K562 (cell line): ENCODE results near the gene LEO1. TPM values are rescaled to one million over a fixed set of nuclear protein-coding genes. Genes with fewer than 3 reads are reported as not detected.
A peak's percentile ranks its signal among the peaks of the same experiment; 100 is the strongest.

Experiments
- ATF1 ChIP-seq, 2 experiments: fragments of 450-650 bp in 1 of 2; IDR thresholded peaks; 2 replicates each; pipeline ENCODE4 v1.6.1; 2016; ENCODE audit warnings: missing compliant biosample characterization in 1 of 2, missing genetic modification characterization in 1 of 2
- CHD2 ChIP-seq: IDR thresholded peaks from 2 replicates; pipeline ENCODE4 v1.6.1; 2011; ENCODE audit warnings: low read depth, low read length
- CREBBP ChIP-seq: IDR thresholded peaks from one replicate; pipeline ENCODE4 v1.6.1; 2012; ENCODE audit warnings: low read depth, mild to moderate bottlenecking, control low read depth, inconsistent platforms, low read length
- ELF2 ChIP-seq: fragments of 250-450 bp; sonication (Bioruptor Pico); IDR thresholded peaks from 2 replicates; pipeline ENCODE4 v1.5.0; 2021; ENCODE audit warnings: mild to moderate bottlenecking
- FOS ChIP-seq: IDR thresholded peaks from 3 replicates; pipeline ENCODE4 v1.6.1; 2011; ENCODE audit not compliant: insufficient read length; ENCODE audit errors: extremely low read depth
- FOXK2 ChIP-seq, 2 experiments: fragments of 450-650 bp; IDR thresholded peaks in 1 of 2; conservative IDR thresholded peaks in 1 of 2; 2 replicates each; pipeline ENCODE4 v1.6.1; 2016; ENCODE audit warnings: low read depth in 2 of 2, mild to moderate bottlenecking in 1 of 2
- FOXM1 ChIP-seq, 2 experiments: fragments of 450-650 bp in 1 of 2; sonication (generic) in 1 of 2; formaldehyde crosslinking in 1 of 2; IDR thresholded peaks; 2 replicates each; pipeline versions ENCODE4 v1.6.1 to v1.9.0; 2017 to 2022; ENCODE audit warnings: low read depth in 2 of 2, mild to moderate bottlenecking in 2 of 2, missing genetic modification reagents in 1 of 2, moderate library complexity in 1 of 2
- MECOM ChIP-seq: fragments of 250-450 bp; sonication (Bioruptor Pico); IDR thresholded peaks from 2 replicates; pipeline ENCODE4 v1.8.0; 2022; ENCODE audit warnings: inconsistent platforms
- PHB ChIP-seq: fragments of 250-450 bp; sonication (Bioruptor Pico); IDR thresholded peaks from 2 replicates; pipeline ENCODE4 v1.5.0; 2021
- RBM15 ChIP-seq: fragments of 200-400 bp; formaldehyde crosslinking; IDR thresholded peaks from 2 replicates; pipeline ENCODE4 v1.6.1; 2018; ENCODE audit warnings: mild to moderate bottlenecking, low read length, moderate library complexity; ENCODE audit not compliant: insufficient read depth
- SIRT6 ChIP-seq: IDR thresholded peaks from one replicate; pipeline ENCODE4 v1.6.1; 2012; ENCODE audit warnings: low read depth, mild to moderate bottlenecking, control low read depth, inconsistent platforms, low read length, moderate library complexity
- XRCC4 ChIP-seq: IDR thresholded peaks from one replicate; pipeline ENCODE4 v1.6.1; 2011; ENCODE audit not compliant: insufficient read depth, insufficient read length; ENCODE audit errors: extremely low read depth
- ZMIZ1 ChIP-seq, 2 experiments: fragments of 150-350 bp in 1 of 2; IDR thresholded peaks; 2 replicates each; pipeline ENCODE4 v1.6.1; 2012 to 2016; ENCODE audit warnings: low read depth in 2 of 2, low read length in 2 of 2, mild to moderate bottlenecking in 1 of 2, moderate library complexity in 1 of 2
- ZNF124 ChIP-seq: sonication (generic); formaldehyde crosslinking; IDR thresholded peaks from 2 replicates; pipeline ENCODE4 v1.8.1; 2022; ENCODE audit warnings: missing genetic modification reagents
- ZNF431 ChIP-seq: sonication (generic); formaldehyde crosslinking; IDR thresholded peaks from 2 replicates; pipeline ENCODE4 v1.8.0; 2022; ENCODE audit warnings: mild to moderate bottlenecking, missing genetic modification reagents
- ZNF507 ChIP-seq: conservative IDR thresholded peaks from 2 replicates; pipeline ENCODE4 v1.6.1; 2017; ENCODE audit warnings: missing genetic modification characterization, missing compliant biosample characterization
- ZNF511 ChIP-seq: sonication (generic); formaldehyde crosslinking; IDR thresholded peaks from 2 replicates; pipeline ENCODE4 v1.8.0; 2022; ENCODE audit warnings: mild to moderate bottlenecking, missing genetic modification reagents
- ZNF639 ChIP-seq, 2 experiments: fragments of 200-800 bp in 1 of 2; sonication (Bioruptor generic) in 1 of 2; sonication (generic) in 1 of 2; formaldehyde crosslinking in 1 of 2; IDR thresholded peaks in 1 of 2; conservative IDR thresholded peaks in 1 of 2; 2 replicates each; pipeline versions ENCODE4 v1.5.0 to v1.6.1; 2016 to 2020; ENCODE audit warnings: missing compliant biosample characterization in 1 of 2, missing genetic modification characterization in 1 of 2, missing genetic modification reagents in 1 of 2
- ZNF644 ChIP-seq: fragments of 200-800 bp; sonication (Bioruptor generic); IDR thresholded peaks from 2 replicates; pipeline ENCODE4 v1.6.1; 2016; ENCODE audit warnings: low read depth, missing genetic modification characterization, missing compliant biosample characterization
- ZNF75A ChIP-seq: fragments of 450-650 bp; formaldehyde crosslinking; IDR thresholded peaks from 2 replicates; pipeline ENCODE4 v1.4.0; 2020; ENCODE audit warnings: mild to moderate bottlenecking
- polyA plus RNA-seq, 8 experiments: library from polyadenylated mRNA; depleted of rRNA in 4 of 8; stranded (reverse) in 5 of 8; unstranded in 3 of 8; fragments of >200 nt; fragmentation: Nextera tagmentation in 2 of 8; fragmentation: Illumina TruSeq in 1 of 8; extraction: Ambion mirVana in 2 of 8; extraction: Trizol in 1 of 8; gene quantifications; 2 replicates each; pipeline versions ENCODE4 v1.2.1 to v1.2.3, GENCODE V29; 2011 to 2014; ENCODE audit warnings: inconsistent platforms in 1 of 8, missing spikeins in 1 of 8
- total RNA-seq, 7 experiments: library from RNA; depleted of rRNA in 6 of 7; stranded (reverse); fragments of >200 nt in 6 of 7; fragmentation: Illumina TruSeq in 2 of 7; extraction: Trizol in 2 of 7; gene quantifications; 2 replicates each; pipeline versions ENCODE4 v1.2.1 to v1.2.3, GENCODE V29; 2011 to 2021; ENCODE audit warnings: low replicate concordance in 1 of 7

Gene LEO1
- total and polyA plus RNA-seq, 9 of the 15 experiments (the other 6 are each of a cell fraction or from before 2014, with no cell fraction given) = 8.4 to 48.3 (median 37.9) TPM

DNA sequence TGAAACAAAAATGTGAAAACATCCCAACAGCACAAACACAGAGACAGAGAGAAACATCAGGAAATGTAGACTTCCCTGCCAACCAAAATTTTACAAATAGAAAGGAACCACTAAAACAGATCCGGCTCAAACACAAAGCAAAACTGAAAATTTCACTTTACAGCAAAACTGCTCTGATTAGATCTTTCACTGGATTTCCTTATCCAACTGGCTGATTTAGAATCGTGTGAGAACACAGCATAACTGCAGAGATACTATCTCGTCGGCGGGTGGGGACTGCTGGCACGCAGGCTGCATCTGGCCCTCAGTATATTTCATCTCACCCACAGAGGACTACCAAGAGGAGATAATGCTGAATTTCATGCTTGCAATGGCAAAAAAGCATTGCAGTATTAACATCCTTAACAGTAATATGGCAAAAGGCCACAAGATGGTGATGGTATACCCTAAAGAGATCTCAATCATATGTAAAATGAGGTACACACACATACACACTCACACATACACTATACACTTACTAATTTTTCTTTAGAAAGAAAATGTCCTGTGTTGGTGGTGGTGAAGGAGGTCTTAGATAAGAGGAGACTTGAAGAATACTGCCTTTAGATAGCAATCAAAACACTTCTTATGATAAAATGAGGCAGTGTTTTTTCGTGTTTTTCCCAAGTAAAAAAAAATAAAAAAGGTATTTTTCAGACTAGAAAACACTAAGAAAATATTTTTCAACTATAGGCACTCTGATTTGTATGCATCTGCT, 10.6 kb upstream of the LEO1 start (continued):
- no peak for TF ChIP-seq ZNF124 (CRISPR knock-in tag)
- no peak for TF ChIP-seq ZMIZ1 (IDR thresholded peaks at IDR 0.05; ENCODE audit: low read depth in 2 of 2, low read length in 2 of 2)
- 0 out of 4 replicates have a peak, but pooled peaks of 1 of the 2 experiments have one; percentile 33 for TF ChIP-seq FOXK2 (conservative IDR thresholded peaks at IDR 0.05 in 1 of 2, IDR thresholded peaks at IDR 0.05 in 1 of 2; ENCODE audit: low read depth in 2 of 2)
- no peak for TF ChIP-seq MECOM (CRISPR knock-in tag)
- no peak for TF ChIP-seq FOS
- no peak for TF ChIP-seq CREBBP
- no peak for TF ChIP-seq ZNF75A (CRISPR knock-in tag)
- TF ChIP-seq XRCC4 = no peak
- no peak for TF ChIP-seq RBM15
- TF ChIP-seq PHB (CRISPR knock-in tag) = no peak
- no peak for TF ChIP-seq CHD2
- no peak for TF ChIP-seq ZNF639 (CRISPR knock-in tag; conservative IDR thresholded peaks at IDR 0.05 in 1 of 2, IDR thresholded peaks at IDR 0.05 in 1 of 2)
- no peak for TF ChIP-seq ZNF431 (CRISPR knock-in tag)
- TF ChIP-seq FOXM1 (IDR thresholded peaks at IDR 0.05; ENCODE audit: low read depth) = 0 out of 2 replicates have a peak, but pooled peaks have one; percentile 12
- TF ChIP-seq FOXM1 (CRISPR knock-in tag; IDR thresholded peaks at IDR 0.05; ENCODE audit: low read depth) = no peak
- no peak for TF ChIP-seq ZNF511 (CRISPR knock-in tag)
- TF ChIP-seq ZNF507 (tag) = no peak
- TF ChIP-seq ATF1 (CRISPR knock-in tag; IDR thresholded peaks at IDR 0.05) = no peak
- TF ChIP-seq ATF1 (tag; IDR thresholded peaks at IDR 0.05) = peak; percentile 28; the same call in 1 of the 2 replicates
- no peak for TF ChIP-seq SIRT6
- TF ChIP-seq ELF2 (CRISPR knock-in tag) = no peak
- TF ChIP-seq ZNF644 = no peak
